Spleen (tissue), 13 donors: ENCODE data around the gene ZW10. TPM values are rescaled to one million over a fixed set of nuclear protein-coding genes. Genes with fewer than 3 reads are reported as not detected.
A peak's percentile ranks its signal among the peaks of the same experiment; 100 is the strongest.

Source experiments
- DNase-seq: peaks from one replicate; pipeline ENCODE4 v3.0.0-alpha.2; 2020
- H3K27ac ChIP-seq, 8 donors: fragments of 200-600 bp; sonication (generic) in 7 of 8; 1 replicate in 4 of 8; 2 replicates in 4 of 8; pipeline versions ENCODE4 v1.5.0 to v1.8.0; 2016 to 2021; ENCODE audit warnings: inconsistent platforms in 4 of 8, mild to moderate bottlenecking in 4 of 8, moderate library complexity in 1 of 8
- H3K27me3 ChIP-seq, 7 donors: fragments of 200-600 bp; sonication (generic) in 6 of 7; replicated peaks in 1 of 7; 1 replicate in 4 of 7; 2 replicates in 3 of 7; pipeline versions ENCODE4 v1.5.0 to v1.8.0; 2016 to 2021; ENCODE audit warnings: inconsistent platforms in 3 of 7, mild to moderate bottlenecking in 1 of 7
- H3K36me3 ChIP-seq, 6 donors: fragments of 200-600 bp; sonication (generic) in 5 of 6; 1 replicate in 4 of 6; 2 replicates in 2 of 6; pipeline versions ENCODE4 v1.5.0 to v1.8.0; 2016 to 2021; ENCODE audit warnings: inconsistent platforms in 2 of 6
- H3K4me1 ChIP-seq, 6 donors: fragments of 200-600 bp; sonication (generic) in 5 of 6; 1 replicate in 3 of 6; 2 replicates in 3 of 6; pipeline versions ENCODE4 v1.5.0 to v1.8.0; 2016 to 2021; ENCODE audit warnings: inconsistent platforms in 3 of 6
- H3K4me3 ChIP-seq, 8 donors: fragments of 200-600 bp; sonication (generic) in 7 of 8; 1 replicate in 4 of 8; 2 replicates in 4 of 8; pipeline versions ENCODE4 v1.5.0 to v1.8.0; 2016 to 2021; ENCODE audit warnings: inconsistent platforms in 4 of 8, mild to moderate bottlenecking in 4 of 8, moderate library complexity in 2 of 8
- H3K9me3 ChIP-seq, 8 donors: fragments of 200-600 bp; sonication (generic) in 7 of 8; 1 replicate in 4 of 8; 2 replicates in 4 of 8; pipeline versions ENCODE4 v1.5.0 to v1.8.0; 2016 to 2021; ENCODE audit warnings: inconsistent platforms in 4 of 8
- CTCF ChIP-seq, 11 experiments: fragments of 200-600 bp in 7 of 11; fragments of 450-650 bp in 4 of 11; sonication (generic) in 4 of 11; IDR thresholded peaks in 8 of 11; conservative IDR thresholded peaks in 3 of 11; 1 replicate in 7 of 11; 2 replicates in 4 of 11; pipeline versions ENCODE4 v1.4.0 to v1.8.0; 2016 to 2021; ENCODE audit warnings: antibody characterized with exemption in 11 of 11, inconsistent platforms in 4 of 11, mild to moderate bottlenecking in 1 of 11
- POLR2A ChIP-seq, 3 donors: fragments of 450-650 bp; IDR thresholded peaks; one replicate each; pipeline ENCODE4 v1.5.1; 2017; ENCODE audit warnings: antibody characterized with exemption in 3 of 3, mild to moderate bottlenecking in 1 of 3
- POLR2AphosphoS5 ChIP-seq, 3 donors: sonication (generic); formaldehyde crosslinking; IDR thresholded peaks; one replicate each; pipeline ENCODE4 v1.5.1; 2017; ENCODE audit warnings: antibody characterized with exemption in 3 of 3
- WGBS, 5 donors: extraction: QIAGEN DNeasy Blood & Tissue Kit in 3 of 5; methylation state at CpG; one replicate each; pipeline versions ENCODE4 v1.1.5 to v1.1.7; 2013 to 2018; 5-methylcytosine and 5-hydroxymethylcytosine counted together
- intact Hi-C: fragments of 100-400 bp; cut with DNase I; formaldehyde crosslinking; loops from one replicate; pipeline ENCODE4 v1.15.0; 2023; ENCODE audit warnings: low total_unique reads
- long read RNA-seq, 2 donors: transcript quantifications; one replicate each; lab custom pipeline, GENCODE V29; 2026
- polyA plus RNA-seq, 3 donors: library from polyadenylated mRNA; stranded (reverse); fragments of 200-250 nt; gene quantifications; one replicate each; pipeline ENCODE4 v1.2.1, GENCODE V29; 2013
- total RNA-seq, 7 donors: library from RNA; depleted of rRNA in 3 of 7; stranded (reverse); fragments of >200 nt in 3 of 7; fragmentation: NEBNext Ultra II Directional in 4 of 7; extraction: Animal tissue kit (Norgen Biotek cat#: 25700) in 4 of 7; gene quantifications; one replicate each; pipeline versions ENCODE4 v1.1.0 to v1.2.1, GENCODE V29; 2016 to 2021
- donor health status: healthy with polysubstance abuse.
- donor health status: DM: no; HTN: no; CAD: no; lungs with moderate emphysema.
- donor health status: DM: no; HTN: no; CAD: no.
- donor health status: Bipolar disorder and iron deficiency.
- donor health status: healthy.
- donor health status: DM: no; HTN: no; CAD: no.
- donor health status: DM: yes; HTN: yes; CAD: no.

Gene ZW10
- total RNA-seq (10 to 100 TPM; 10.6 to 15.7 (median 12.2) TPM), polyA plus RNA-seq (1 to 10 TPM; 3.2 to 5.1 (median 3.9) TPM)
- long read RNA-seq, donor 1, partial matches to known transcripts = 0 of 2 reads
- long read RNA-seq, donor 1, other reads (novel, unspliced or antisense) = 0 of 2 reads
- long read RNA-seq, donor 2, partial matches to known transcripts = 0 of 3 reads
- long read RNA-seq, donor 2, other reads (novel, unspliced or antisense) = 0 of 3 reads

- Histone ChIP-seq H3K36me3 (peaks cover 0 to 22% (median 5%) of the 10 kb centered on the region in 6 donors), H3K27ac (peak within 1 kb of the TSS; percentile 64 to 86 (median 83)), H3K9me3 (no peaks in the 10 kb centered on the region), H3K4me3 (peak within 1 kb of the TSS; percentile 63 to 88 (median 72)), H3K4me1 (peaks cover 9 to 35% (median 20%) of the 10 kb centered on the region in 6 donors), H3K27me3 (no peaks in the 10 kb centered on the region)
- 0 to 1% (median 0%) methylated on average over 27 to 46 of the region's 46 CpGs for WGBS, 5 donors
- intact Hi-C loops = no loop called here
- TF ChIP-seq POLR2A (IDR thresholded peaks at IDR 0.05) (no peak), CTCF (IDR thresholded peaks at IDR 0.05 in 8 of 11, conservative IDR thresholded peaks at IDR 0.05 in 3 of 11) (peak; percentile 46 to 84 (median 80)), POLR2AphosphoS5 (IDR thresholded peaks at IDR 0.05) (peak; percentile 87 to 93 (median 91))
- DNase-seq = peak; percentile 98
Observed at GRCh38 chr11:113773416-113774173, at the start of gene ZW10. ZW10 (minus strand) TSS chr11:113773692; CDS start chr11:113773666, 26 bp downstream.

GRCh38 chr11:113818426-113818825 lies 44.9 kb upstream of the ZW10 start:
- 91 to 100% (median 98%) methylated on average over 3 of the region's 3 CpGs for WGBS, 5 donors
- intact Hi-C loops = no loop called here
- peaks cover 0 to 97% (median 41%) of the 10 kb centered on the region in 6 donors for H3K36me3 ChIP-seq

GRCh38 chr11:113817626-113818025 lies 44.1 kb upstream of the ZW10 start:
- 95 to 97% (median 96%) methylated on average over 6 of the region's 6 CpGs for WGBS, 5 donors
- no peak for DNase-seq
- intact Hi-C loops = no loop called here
- Histone ChIP-seq H3K27ac (no peak overlapping the region), H3K27me3 (no peaks in the 10 kb centered on the region), H3K4me1 (no peaks in the 10 kb centered on the region), H3K36me3 (peaks cover 0 to 97% (median 34%) of the 10 kb centered on the region in 6 donors), H3K4me3 (no peak overlapping the region), H3K9me3 (no peaks in the 10 kb centered on the region)
- TF ChIP-seq POLR2A (IDR thresholded peaks at IDR 0.05) (no peak), POLR2AphosphoS5 (IDR thresholded peaks at IDR 0.05) (no peak), CTCF (IDR thresholded peaks at IDR 0.05 in 8 of 11, conservative IDR thresholded peaks at IDR 0.05 in 3 of 11) (no peak)

More at GRCh38 chr11:113818426-113818825, 44.9 kb upstream of the ZW10 start:
- DNase-seq = no peak
- no peak overlapping the region for H3K27ac ChIP-seq
- no peak for TF ChIP-seq POLR2AphosphoS5 (IDR thresholded peaks at IDR 0.05)
- TF ChIP-seq POLR2A (IDR thresholded peaks at IDR 0.05) = no peak
- TF ChIP-seq CTCF (IDR thresholded peaks at IDR 0.05 in 8 of 11, conservative IDR thresholded peaks at IDR 0.05 in 3 of 11) = no peak
- H3K27me3 ChIP-seq = no peaks in the 10 kb centered on the region
- H3K4me3 ChIP-seq = no peak overlapping the region
- no peaks in the 10 kb centered on the region for H3K4me1 ChIP-seq
- H3K9me3 ChIP-seq = no peaks in the 10 kb centered on the region

- TF ChIP-seq CTCF (IDR thresholded peaks at IDR 0.05 in 8 of 11, conservative IDR thresholded peaks at IDR 0.05 in 3 of 11) = no peak
- TF ChIP-seq POLR2AphosphoS5 (IDR thresholded peaks at IDR 0.05) = no peak
- no peak for TF ChIP-seq POLR2A (IDR thresholded peaks at IDR 0.05)
- no peak overlapping the region for H3K4me3 ChIP-seq
- DNase-seq = no peak
- H3K27me3 ChIP-seq = no peaks in the 10 kb centered on the region
- peaks cover 0 to 97% (median 32%) of the 10 kb centered on the region in 6 donors for H3K36me3 ChIP-seq
- intact Hi-C loops = no loop called here
- H3K9me3 ChIP-seq = no peaks in the 10 kb centered on the region
- H3K27ac ChIP-seq = no peak overlapping the region
- 96 to 100% (median 100%) methylated on average over 1 of the region's 1 CpG for WGBS, 5 donors
- no peaks in the 10 kb centered on the region for H3K4me1 ChIP-seq
Observed at GRCh38 chr11:113817162-113817561, 43.7 kb upstream of the ZW10 start.
